Esophagus muscularis mucosa (tissue), 3 donors: ENCODE results near the gene PTPN22.

Experiments used
- CTCF ChIP-seq, 3 experiments: fragments of 200-600 bp in 2 of 3; fragments of 450-650 bp in 1 of 3; sonication (generic) in 2 of 3; IDR thresholded peaks; one replicate each; pipeline ENCODE4 v1.5.1; 2017 to 2019; ENCODE audit warnings: antibody characterized with exemption in 3 of 3, mild to moderate bottlenecking in 2 of 3, moderate library complexity in 1 of 3
- POLR2A ChIP-seq: fragments of 450-650 bp; IDR thresholded peaks from one replicate; pipeline ENCODE4 v1.6.1; 2017; ENCODE audit warnings: antibody characterized with exemption, moderate library complexity, mild to moderate bottlenecking, low read depth

- no peak for TF ChIP-seq POLR2A
- TF ChIP-seq CTCF (IDR thresholded peaks at IDR 0.05), result no peak
These were observed 29.7 kb upstream of the PTPN22 start for GRCh38 chr1:113901191-113901590.
